SK-N-SH treated with all-trans-retinoic acid at 6 μM for 48 hours (cell line): ENCODE measurements around the gene CLDN5.

Experiments
- ATAC-seq: fragments of 200-7000 bp; cut with Tn5 transposase; 3 replicates; pipeline ENCODE4 v1.9.1; 2020; ENCODE audit warnings: mild to moderate bottlenecking, moderate library complexity
- CREB5 ChIP-seq: fragments of 250-450 bp; sonication (Bioruptor Pico); IDR thresholded peaks from 2 replicates; pipeline ENCODE4 v1.5.1; 2020; ENCODE audit warnings: low read depth, mild to moderate bottlenecking, moderate library complexity
- CSDC2 ChIP-seq: fragments of 250-450 bp; sonication (Bioruptor Pico); IDR thresholded peaks from 2 replicates; pipeline ENCODE4 v1.5.0; 2020; ENCODE audit warnings: mild to moderate bottlenecking, moderate library complexity
- CSRNP3 ChIP-seq: fragments of 250-450 bp; sonication (Bioruptor Pico); IDR thresholded peaks from 2 replicates; pipeline ENCODE4 v1.5.1; 2021; ENCODE audit warnings: mild to moderate bottlenecking, moderate library complexity
- ESRRG ChIP-seq: fragments of 250-450 bp; sonication (Bioruptor Pico); IDR thresholded peaks from 2 replicates; pipeline ENCODE4 v1.6.1; 2021; ENCODE audit warnings: mild to moderate bottlenecking
- GLIS3 ChIP-seq: fragments of 250-450 bp; sonication (Bioruptor Pico); IDR thresholded peaks from 2 replicates; pipeline ENCODE4 v1.5.0; 2020; ENCODE audit warnings: mild to moderate bottlenecking, moderate library complexity
- ISL1 ChIP-seq: fragments of 250-450 bp; sonication (Bioruptor Pico); IDR thresholded peaks from 2 replicates; pipeline ENCODE4 v2.1.2; 2022; ENCODE audit warnings: mild to moderate bottlenecking, moderate library complexity
- OSR1 ChIP-seq: fragments of 250-450 bp; sonication (Bioruptor Pico); IDR thresholded peaks from 2 replicates; pipeline ENCODE4 v1.8.0; 2022; ENCODE audit warnings: moderate library complexity, mild to moderate bottlenecking, inconsistent platforms
- PPARA ChIP-seq: fragments of 250-450 bp; sonication (Bioruptor Pico); IDR thresholded peaks from 2 replicates; pipeline ENCODE4 v1.5.0; 2020; ENCODE audit warnings: mild to moderate bottlenecking, borderline replicate concordance
- RARB ChIP-seq: fragments of 250-450 bp; sonication (Bioruptor Pico); IDR thresholded peaks from 2 replicates; pipeline ENCODE4 v1.8.0; 2021; ENCODE audit warnings: mild to moderate bottlenecking, moderate library complexity
- SNAI2 ChIP-seq: fragments of 250-450 bp; sonication (Bioruptor Pico); IDR thresholded peaks from 2 replicates; pipeline ENCODE4 v1.5.0; 2020; ENCODE audit warnings: mild to moderate bottlenecking, moderate library complexity
- TCF4 ChIP-seq: fragments of 250-450 bp; sonication (Bioruptor Pico); IDR thresholded peaks from 2 replicates; pipeline ENCODE4 v1.8.0; 2021; ENCODE audit warnings: mild to moderate bottlenecking, moderate library complexity, borderline replicate concordance
- TOX ChIP-seq: fragments of 250-450 bp; sonication (Bioruptor Pico); IDR thresholded peaks from 2 replicates; pipeline ENCODE4 v1.8.0; 2021; ENCODE audit warnings: mild to moderate bottlenecking, moderate library complexity, borderline replicate concordance
- TSHZ2 ChIP-seq: fragments of 250-450 bp; sonication (Bioruptor Pico); IDR thresholded peaks from 2 replicates; pipeline ENCODE4 v1.5.0; 2020; ENCODE audit warnings: mild to moderate bottlenecking, moderate library complexity
- ZC3H10 ChIP-seq: fragments of 250-450 bp; sonication (Bioruptor Pico); IDR thresholded peaks from 2 replicates; pipeline ENCODE4 v1.5.1; 2021; ENCODE audit warnings: mild to moderate bottlenecking, moderate library complexity
- ZFP3 ChIP-seq: fragments of 250-450 bp; sonication (Bioruptor Pico); IDR thresholded peaks from 2 replicates; pipeline ENCODE4 v1.5.0; 2020; ENCODE audit warnings: mild to moderate bottlenecking, moderate library complexity
- ZNF70 ChIP-seq: fragments of 450-650 bp; formaldehyde crosslinking; IDR thresholded peaks from 2 replicates; pipeline ENCODE4 v1.5.0; 2020; ENCODE audit warnings: mild to moderate bottlenecking, moderate library complexity
- ZNF8 ChIP-seq: fragments of 450-650 bp; formaldehyde crosslinking; IDR thresholded peaks from 2 replicates; pipeline ENCODE4 v1.5.0; 2020; ENCODE audit warnings: mild to moderate bottlenecking, moderate library complexity
- TF ChIP-seq, protein P1 (sequence below): fragments of 250-450 bp; sonication (Bioruptor Pico); IDR thresholded peaks from 2 replicates; pipeline ENCODE4 v1.8.0; 2020; ENCODE audit warnings: mild to moderate bottlenecking, moderate library complexity, borderline replicate concordance

Gene CLDN5

DNA sequence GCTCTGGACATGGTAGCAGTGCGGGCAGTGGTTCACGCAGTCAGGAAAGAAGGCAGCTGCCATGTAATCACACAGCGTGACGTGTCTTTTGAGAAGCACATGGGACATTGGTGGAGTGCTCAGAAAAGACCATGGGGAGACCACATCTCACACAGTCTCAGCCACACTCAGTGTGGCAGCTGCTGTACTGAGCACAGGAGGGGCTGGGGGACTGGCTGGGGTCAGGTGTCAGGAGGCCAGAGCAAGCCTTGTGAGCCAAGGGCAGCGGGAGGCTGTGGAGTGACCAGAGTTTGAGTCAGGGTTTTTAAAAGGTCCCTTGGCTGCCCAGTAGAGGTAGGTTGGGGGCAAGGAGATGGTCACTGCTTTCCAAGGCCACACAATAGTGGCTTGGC is 18.5 kb downstream of the CLDN5 start:
- no peak for TF ChIP-seq CSDC2
- no peak for TF ChIP-seq RARB (CRISPR knock-in tag)
- TF ChIP-seq, all 23 proteins: peak for 0
- ATAC-seq = no peak

DNA sequence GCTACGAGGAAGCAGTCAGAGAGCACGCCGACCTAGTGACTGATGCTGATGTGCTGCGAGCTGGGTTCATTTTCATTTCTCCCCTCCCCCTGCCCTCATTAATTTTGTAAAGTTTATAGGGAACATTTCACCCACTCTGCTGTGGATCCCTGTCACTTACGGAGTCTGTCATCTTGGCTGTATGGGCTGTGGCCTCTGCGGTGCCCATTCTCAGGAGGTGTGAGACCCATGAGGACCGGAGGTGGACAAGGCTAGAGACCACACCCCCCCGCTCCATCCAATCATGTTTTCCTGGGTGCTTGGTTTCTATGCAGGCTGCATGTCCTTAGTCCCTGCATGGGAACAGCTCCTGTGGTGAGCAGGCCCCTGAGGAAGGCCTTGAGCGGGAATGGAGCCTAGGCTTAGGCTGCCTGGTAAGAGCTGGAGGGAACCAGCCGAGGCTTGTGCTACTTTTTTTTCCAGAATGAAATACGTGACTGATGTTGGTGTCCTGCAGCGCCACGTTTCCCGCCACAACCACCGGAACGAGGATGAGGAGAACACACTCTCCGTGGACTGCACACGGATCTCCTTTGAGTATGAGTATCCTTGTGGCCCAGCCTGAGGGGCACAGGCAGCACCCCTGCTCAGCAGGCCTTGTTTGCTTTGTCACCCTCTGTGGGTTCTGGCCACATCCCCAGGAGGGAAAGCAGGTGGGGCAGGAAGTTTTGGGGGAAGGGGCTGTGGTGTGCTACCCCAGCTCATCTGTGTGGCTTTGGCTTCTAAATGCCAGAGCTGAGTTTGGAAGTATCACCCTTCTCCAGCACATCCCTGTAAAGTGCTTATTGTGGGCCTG is 19.1 kb downstream of the CLDN5 start:
- no peak for TF ChIP-seq RARB (CRISPR knock-in tag)
- no peak for TF ChIP-seq ESRRG
- no peak for TF ChIP-seq ZNF8
- TF ChIP-seq ZNF70 (CRISPR knock-in tag) = no peak
- TF ChIP-seq PPARA (CRISPR knock-in tag) = no peak
- TF ChIP-seq CREB5 = no peak
- TF ChIP-seq, protein P1, sequence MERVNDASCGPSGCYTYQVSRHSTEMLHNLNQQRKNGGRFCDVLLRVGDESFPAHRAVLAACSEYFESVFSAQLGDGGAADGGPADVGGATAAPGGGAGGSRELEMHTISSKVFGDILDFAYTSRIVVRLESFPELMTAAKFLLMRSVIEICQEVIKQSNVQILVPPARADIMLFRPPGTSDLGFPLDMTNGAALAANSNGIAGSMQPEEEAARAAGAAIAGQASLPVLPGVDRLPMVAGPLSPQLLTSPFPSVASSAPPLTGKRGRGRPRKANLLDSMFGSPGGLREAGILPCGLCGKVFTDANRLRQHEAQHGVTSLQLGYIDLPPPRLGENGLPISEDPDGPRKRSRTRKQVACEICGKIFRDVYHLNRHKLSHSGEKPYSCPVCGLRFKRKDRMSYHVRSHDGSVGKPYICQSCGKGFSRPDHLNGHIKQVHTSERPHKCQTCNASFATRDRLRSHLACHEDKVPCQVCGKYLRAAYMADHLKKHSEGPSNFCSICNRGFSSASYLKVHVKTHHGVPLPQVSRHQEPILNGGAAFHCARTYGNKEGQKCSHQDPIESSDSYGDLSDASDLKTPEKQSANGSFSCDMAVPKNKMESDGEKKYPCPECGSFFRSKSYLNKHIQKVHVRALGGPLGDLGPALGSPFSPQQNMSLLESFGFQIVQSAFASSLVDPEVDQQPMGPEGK (CRISPR knock-in tag) = no peak
- no peak for TF ChIP-seq CSDC2
- TF ChIP-seq TSHZ2 (CRISPR knock-in tag) = no peak
- TF ChIP-seq CSRNP3 (CRISPR knock-in tag) = no peak
- TF ChIP-seq OSR1 (CRISPR knock-in tag) = no peak
- TF ChIP-seq ZC3H10 (CRISPR knock-in tag) = no peak
- no peak for TF ChIP-seq TCF4 (CRISPR knock-in tag)
- no peak for TF ChIP-seq GLIS3 (CRISPR knock-in tag)

DNA sequence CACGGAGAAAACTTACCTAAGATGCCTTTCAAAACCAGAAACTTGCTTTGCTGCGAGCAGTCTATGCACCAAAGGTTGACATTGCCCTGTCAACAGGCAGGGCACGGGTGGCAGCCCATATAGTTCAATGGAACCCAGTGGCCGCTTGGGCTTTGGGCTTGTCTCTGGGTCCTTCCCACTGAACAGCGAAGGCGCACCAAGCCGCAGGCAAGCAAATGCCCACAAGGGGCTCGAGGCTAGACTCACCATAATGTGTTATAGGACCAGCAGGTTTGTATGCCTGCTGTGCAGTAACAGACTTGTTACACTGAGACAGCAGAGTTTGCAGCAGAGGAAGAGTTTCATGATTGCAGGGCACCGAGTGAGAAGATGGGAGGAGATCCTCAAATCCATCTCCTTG is 20.3 kb downstream of the CLDN5 start:
- TF ChIP-seq, protein P1 (CRISPR knock-in tag) = no peak
- TF ChIP-seq ZNF8 = no peak
- TF ChIP-seq SNAI2 (CRISPR knock-in tag) = no peak
- no peak for TF ChIP-seq ISL1 (CRISPR knock-in tag)
- TF ChIP-seq ZFP3 = no peak
- no peak for TF ChIP-seq PPARA (CRISPR knock-in tag)
- no peak for TF ChIP-seq TSHZ2 (CRISPR knock-in tag)
- TF ChIP-seq TOX = no peak
- no peak for TF ChIP-seq OSR1 (CRISPR knock-in tag)
- TF ChIP-seq, all 23 proteins: peak for 0
- ATAC-seq = no peak

More for the DNA sequence above, 19.1 kb downstream of the CLDN5 start:
- ATAC-seq = no peak
